ENCODE data around the gene ZSCAN4.

ZSCAN4 gene

DNA sequence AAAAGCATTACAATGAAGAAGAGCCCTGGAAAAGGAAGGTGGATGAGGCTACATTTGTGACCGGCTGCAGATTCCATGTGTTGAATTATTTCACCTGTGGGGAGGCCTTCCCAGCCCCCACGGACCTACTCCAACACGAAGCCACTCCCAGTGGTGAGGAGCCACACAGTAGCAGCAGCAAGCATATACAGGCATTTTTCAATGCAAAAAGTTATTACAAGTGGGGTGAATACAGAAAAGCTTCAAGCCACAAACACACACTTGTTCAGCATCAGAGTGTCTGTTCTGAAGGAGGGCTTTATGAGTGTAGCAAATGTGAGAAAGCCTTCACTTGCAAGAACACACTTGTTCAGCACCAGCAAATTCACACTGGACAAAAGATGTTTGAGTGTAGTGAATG lies 18.0 kb downstream of the ZSCAN4 start:
- TF ChIP-seq, protein P1, sequence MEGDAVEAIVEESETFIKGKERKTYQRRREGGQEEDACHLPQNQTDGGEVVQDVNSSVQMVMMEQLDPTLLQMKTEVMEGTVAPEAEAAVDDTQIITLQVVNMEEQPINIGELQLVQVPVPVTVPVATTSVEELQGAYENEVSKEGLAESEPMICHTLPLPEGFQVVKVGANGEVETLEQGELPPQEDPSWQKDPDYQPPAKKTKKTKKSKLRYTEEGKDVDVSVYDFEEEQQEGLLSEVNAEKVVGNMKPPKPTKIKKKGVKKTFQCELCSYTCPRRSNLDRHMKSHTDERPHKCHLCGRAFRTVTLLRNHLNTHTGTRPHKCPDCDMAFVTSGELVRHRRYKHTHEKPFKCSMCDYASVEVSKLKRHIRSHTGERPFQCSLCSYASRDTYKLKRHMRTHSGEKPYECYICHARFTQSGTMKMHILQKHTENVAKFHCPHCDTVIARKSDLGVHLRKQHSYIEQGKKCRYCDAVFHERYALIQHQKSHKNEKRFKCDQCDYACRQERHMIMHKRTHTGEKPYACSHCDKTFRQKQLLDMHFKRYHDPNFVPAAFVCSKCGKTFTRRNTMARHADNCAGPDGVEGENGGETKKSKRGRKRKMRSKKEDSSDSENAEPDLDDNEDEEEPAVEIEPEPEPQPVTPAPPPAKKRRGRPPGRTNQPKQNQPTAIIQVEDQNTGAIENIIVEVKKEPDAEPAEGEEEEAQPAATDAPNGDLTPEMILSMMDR (IDR thresholded peaks at IDR 0.05), result no peak

DNA sequence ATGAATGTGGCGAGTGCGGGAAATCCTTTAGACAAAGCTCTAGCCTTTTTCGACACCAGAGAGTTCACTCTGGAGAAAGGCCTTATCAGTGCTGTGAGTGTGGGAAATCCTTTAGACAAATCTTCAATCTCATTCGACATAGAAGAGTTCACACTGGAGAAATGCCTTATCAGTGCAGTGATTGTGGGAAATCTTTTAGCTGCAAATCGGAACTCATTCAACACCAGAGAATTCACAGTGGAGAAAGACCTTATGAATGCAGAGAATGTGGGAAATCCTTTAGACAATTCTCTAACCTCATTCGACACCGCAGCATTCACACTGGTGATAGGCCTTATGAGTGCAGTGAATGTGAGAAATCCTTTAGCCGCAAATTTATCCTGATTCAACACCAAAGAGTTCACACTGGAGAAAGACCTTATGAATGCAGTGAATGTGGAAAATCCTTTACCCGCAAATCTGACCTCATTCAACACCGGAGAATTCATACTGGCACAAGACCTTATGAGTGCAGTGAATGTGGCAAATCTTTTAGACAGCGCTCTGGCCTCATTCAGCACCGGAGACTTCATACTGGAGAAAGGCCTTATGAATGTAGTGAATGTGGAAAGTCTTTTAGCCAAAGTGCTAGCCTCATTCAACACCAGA lies 18.8 kb downstream of the ZSCAN4 start:
- TF ChIP-seq, protein P1 (IDR thresholded peaks at IDR 0.05), result no peak

DNA sequence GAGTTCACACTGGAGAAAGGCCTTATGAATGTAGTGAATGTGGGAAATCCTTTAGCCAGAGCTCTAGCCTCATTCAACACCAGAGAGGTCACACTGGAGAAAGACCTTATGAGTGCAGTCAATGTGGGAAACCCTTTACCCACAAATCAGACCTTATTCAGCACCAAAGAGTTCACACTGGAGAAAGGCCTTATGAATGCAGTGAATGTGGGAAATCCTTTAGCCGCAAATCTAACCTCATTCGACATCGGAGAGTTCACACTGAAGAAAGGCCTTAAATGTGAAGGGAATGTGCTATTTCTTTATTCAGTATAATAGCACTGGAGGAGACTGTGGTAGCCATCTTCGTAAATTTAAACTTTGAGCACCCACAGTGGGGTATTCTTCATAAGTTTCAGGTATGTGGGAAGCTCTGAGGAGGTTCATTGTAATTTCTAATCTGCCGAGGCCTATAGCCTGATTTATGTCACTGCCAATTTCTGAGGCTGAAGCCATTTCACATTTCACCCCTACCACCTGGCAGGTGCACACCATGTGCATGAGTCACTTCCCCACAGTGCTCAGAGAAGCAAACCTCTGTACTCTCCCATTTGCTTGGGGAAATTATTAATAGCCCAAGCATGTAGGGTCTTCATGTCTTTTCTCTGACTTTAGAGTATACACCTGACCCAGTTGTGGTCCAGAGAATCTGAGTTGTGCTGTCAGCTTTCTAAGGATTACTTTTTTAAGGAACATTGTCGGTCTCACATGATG lies 19.5 kb downstream of the ZSCAN4 start:
- TF ChIP-seq, protein P1 (IDR thresholded peaks at IDR 0.05), result no peak

DNA sequence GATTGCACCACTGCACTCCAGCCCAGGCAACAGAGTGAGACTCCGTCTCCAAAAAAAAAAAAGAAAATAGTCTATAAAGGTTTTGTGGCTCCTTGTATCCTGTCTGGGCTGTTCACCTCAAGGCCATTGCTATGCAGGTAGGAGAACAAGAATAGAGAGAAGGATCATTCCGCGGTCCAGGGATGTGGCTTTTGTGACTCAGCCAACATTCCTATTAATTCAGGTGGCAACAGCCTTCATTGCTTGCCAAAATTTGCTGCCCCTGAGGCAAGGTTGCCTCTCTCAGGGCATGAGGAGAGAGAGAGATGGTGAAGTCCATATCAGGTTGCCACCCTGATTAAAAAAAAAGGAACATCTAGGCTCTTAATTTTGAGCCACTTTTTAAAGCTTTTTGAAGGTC lies 21.0 kb downstream of the ZSCAN4 start:
- TF ChIP-seq, protein P1 (IDR thresholded peaks at IDR 0.05), result no peak

DNA sequence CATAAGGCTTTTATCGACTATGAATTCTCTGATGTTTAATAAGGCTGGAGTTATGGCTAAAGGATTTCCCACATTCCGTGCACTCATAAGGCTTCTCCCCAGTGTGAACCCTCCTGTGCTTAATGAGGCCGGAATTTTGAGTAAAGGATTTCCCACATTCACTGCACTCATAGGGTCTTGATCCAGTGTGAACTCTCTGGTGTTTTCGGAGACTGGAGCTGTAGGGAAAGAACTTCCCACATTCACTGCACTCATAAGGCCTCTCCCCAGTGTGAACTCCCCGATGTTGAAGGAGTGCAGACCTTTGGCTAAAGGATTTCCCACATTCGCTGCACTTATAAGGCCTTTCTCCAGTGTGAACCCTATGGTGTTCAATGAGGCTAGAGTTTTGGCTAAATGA lies 32.9 kb downstream of the ZSCAN4 start:
- TF ChIP-seq, protein P1 (IDR thresholded peaks at IDR 0.05), result no peak

DNA sequence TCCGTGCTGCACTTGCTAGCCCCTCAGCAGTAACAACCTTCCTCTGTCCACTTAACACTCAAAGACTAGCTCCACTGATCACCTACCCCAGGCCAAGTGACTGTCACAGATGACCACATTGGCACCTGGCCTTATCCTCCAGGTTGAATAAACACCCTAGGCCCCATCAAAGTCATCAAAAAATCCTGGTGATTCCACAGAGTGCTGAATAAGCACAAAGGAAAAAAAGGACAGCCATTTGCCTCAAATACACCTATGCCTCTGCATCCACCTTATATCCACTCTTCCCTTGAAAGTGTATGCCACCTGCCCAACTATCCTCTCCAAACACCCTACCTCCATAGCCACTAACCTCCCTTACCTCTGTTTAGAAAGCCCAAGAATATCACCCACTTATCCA lies 37.6 kb downstream of the ZSCAN4 start:
- TF ChIP-seq, protein P1 (IDR thresholded peaks at IDR 0.05), result no peak

DNA sequence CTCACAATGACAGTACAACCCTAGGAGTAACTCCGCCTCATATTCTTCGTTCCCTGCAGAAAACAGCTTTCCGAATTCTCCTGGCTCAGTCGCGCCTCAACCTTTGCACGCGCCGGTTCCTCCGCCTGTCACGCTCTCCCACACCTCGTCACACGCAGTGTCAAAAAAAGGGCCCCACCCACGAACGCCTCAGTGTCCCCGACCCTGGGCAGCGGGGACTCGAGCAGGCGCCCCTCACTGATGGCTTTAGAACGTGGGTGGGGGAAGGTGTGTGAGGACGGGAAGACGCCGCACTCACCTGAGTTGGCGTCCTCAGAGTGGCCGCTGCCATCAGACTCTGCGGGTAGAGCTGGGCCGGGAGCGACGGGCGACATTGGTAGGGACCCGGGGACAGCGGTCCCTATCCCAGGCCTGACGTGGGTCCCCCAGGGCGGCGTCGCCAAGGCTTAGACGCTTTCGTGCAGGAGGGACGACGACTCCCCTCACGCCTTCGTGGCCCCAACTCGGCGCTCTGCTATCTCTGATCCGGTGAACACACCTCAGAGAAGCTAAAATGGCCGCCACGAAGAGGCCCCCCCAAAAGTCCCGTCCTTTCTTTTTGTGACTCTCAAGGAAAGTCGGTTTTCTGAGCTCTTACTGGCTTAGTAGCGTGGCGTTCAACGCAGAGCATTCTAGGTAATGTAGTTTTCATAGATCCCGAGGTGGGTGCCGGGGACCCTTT lies 40.1 kb downstream of the ZSCAN4 start, which contains the start of gene ZNF154:
Gene ZNF154 (minus strand): TSS at position 564 of the 721 bp plus-strand sequence. CDS start 233 bp downstream, at position 331.
- TF ChIP-seq, protein P1 (IDR thresholded peaks at IDR 0.05), result no peak
